Peyer's patch (tissue), 4 donors: ENCODE results near the gene CORIN.
A peak's percentile ranks its signal among the peaks of the same experiment; 100 is the strongest.

Experiments used
- POLR2A ChIP-seq, 2 donors: fragments of 450-650 bp; IDR thresholded peaks; one replicate each; pipeline ENCODE4 v1.5.1; 2017; ENCODE audit warnings: antibody characterized with exemption in 2 of 2, mild to moderate bottlenecking in 2 of 2, moderate library complexity in 2 of 2
- TF ChIP-seq, protein P1 (sequence below), 6 experiments: fragments of 450-650 bp in 4 of 6; fragments of 200-600 bp in 2 of 6; sonication (generic) in 1 of 6; IDR thresholded peaks; one replicate each; pipeline ENCODE4 v1.5.1; 2017 to 2019; ENCODE audit warnings: antibody characterized with exemption in 6 of 6, mild to moderate bottlenecking in 3 of 6, moderate library complexity in 1 of 6

- TF ChIP-seq, protein P1, sequence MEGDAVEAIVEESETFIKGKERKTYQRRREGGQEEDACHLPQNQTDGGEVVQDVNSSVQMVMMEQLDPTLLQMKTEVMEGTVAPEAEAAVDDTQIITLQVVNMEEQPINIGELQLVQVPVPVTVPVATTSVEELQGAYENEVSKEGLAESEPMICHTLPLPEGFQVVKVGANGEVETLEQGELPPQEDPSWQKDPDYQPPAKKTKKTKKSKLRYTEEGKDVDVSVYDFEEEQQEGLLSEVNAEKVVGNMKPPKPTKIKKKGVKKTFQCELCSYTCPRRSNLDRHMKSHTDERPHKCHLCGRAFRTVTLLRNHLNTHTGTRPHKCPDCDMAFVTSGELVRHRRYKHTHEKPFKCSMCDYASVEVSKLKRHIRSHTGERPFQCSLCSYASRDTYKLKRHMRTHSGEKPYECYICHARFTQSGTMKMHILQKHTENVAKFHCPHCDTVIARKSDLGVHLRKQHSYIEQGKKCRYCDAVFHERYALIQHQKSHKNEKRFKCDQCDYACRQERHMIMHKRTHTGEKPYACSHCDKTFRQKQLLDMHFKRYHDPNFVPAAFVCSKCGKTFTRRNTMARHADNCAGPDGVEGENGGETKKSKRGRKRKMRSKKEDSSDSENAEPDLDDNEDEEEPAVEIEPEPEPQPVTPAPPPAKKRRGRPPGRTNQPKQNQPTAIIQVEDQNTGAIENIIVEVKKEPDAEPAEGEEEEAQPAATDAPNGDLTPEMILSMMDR (IDR thresholded peaks at IDR 0.05) = peak in 2 of 6 experiments; percentile 10 to 16
- TF ChIP-seq POLR2A (IDR thresholded peaks at IDR 0.05) = no peak
These were observed 132.4 kb downstream of the CORIN start for GRCh38 chr4:47705326-47705981.
